Cardiac atrium fibroblast (primary cell): ENCODE results near the gene LDB2. TPM values are rescaled to one million over a fixed set of nuclear protein-coding genes. Genes with fewer than 3 reads are reported as not detected.

Source experiments
- total RNA-seq: library from RNA; depleted of rRNA; stranded (reverse); fragments of >200 nt; gene quantifications from 2 replicates; pipeline ENCODE4 v1.2.3, GENCODE V29; 2015

The LDB2 gene
- total RNA-seq = 0.54 and 9.9 TPM in 2 replicates

GRCh38 chr4:16897991-16898827 is at the start of gene LDB2:
Gene LDB2 (minus strand): TSS chr4:16898645.

